HG03571 (cell line): ENCODE measurements around the gene CNOT6L.

ENCODE experiments used
- ATAC-seq: cut with Tn5 transposase; IDR thresholded peaks from one replicate; pipeline ENCODE4 v1.9.1; 2021; ENCODE audit not compliant: unreplicated experiment

Gene CNOT6L

DNA sequence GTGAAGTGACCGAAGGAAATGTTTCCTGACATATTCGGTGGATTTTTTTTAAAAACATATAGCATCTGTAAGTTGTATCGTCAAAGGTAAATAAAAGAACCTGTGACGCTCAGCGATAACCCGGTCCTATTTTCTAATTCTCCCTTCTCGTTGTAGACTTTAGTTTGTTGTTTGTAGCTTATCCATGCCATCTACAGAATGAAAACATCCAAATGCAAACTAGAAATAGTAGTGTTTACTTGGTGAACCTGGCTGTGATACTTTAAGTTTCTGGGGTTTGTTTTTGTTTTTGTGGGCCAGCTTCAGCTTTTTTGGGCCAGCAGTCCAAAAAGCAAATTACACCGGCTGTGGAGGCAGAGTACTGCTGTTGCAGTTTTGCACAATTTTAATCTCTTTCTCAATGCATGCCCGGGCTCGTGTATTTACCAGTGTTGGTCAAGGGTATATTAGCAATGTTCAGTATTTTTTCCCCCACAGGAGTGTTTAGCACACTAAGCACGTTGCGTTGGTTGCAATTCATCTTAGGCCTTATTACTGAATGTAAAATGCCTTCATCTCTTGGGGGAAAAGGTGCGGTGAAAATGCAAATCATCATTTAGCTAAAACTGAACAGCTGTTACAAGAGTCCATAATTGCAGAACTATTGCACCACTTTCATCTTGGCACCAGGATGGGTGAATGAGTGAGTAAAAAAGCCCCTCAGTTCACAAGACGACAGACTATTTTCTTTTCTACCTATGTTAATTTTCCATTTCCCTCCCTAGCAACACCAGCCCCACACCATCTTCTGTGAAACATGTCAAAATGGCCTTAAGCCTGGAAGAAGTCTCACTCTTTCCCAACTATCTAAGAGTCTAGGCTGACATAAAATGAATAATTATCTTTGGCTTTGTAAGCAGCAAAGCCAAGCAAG is 1.7 kb upstream of the CNOT6L start:
- no peak for ATAC-seq

DNA sequence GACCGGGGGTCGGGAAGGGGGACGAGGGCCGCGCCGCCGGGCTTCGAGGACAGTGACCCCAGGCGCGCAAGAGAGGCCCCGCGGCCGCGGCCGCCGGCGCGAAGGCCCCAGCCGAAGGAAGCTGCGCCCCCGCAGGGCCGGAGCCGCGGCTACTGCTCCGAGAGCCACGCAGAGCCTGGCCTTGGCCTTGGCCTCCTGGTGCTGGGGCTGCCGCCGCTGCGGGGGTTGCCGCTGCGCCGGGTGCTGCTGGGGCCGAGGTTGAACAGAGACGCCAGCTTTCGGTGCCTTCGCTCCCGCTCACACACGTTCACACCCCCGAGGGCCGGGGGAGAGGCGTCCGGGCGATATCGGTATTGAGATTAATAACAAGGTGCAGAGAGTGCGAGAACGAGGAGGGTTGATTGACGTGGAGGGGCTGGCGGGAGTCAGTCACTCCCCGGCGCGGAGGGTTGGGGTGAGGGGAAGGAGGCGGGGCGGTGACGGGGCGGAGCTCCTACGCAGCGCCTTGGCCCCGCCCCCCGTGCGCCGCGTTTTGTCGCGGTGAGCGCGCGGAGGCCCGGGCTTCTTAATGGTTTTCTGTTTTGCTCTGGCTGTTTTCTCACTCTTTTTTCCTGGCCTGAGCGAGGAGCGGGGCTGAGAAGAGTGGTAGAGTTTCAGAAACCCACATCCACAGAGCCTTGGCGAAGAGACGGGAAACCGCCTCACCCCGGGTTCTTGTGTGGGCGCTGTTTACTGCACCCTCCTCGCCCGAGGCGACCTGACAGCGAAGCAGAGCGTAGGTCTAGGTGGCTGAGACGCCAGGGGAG is 878 bp upstream of the CNOT6L start:
- peak; percentile 72 for ATAC-seq

DNA sequence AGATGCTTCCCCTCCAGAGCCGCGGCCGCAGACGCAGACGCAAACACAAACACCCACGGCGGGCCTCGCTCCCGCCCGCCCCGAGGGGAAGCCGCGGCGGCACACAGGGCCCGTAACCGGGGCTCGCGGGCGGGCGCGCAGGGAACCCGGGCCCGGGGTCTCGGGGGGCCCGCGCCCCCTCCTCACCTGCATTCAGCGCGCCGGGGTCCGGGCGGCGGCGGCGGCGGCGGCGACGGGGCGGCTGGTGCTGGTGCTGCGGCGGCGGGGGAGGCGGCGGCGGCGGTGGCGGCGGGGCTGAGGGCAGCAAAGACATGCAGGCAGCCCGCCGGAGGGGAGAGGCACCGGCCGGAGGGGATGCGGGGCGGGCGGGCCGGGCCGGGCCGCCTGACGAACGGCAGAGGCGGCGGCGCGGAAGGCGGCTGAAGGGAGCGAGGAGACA is 255 bp upstream of the CNOT6L start:
- ATAC-seq = peak; percentile 11

DNA sequence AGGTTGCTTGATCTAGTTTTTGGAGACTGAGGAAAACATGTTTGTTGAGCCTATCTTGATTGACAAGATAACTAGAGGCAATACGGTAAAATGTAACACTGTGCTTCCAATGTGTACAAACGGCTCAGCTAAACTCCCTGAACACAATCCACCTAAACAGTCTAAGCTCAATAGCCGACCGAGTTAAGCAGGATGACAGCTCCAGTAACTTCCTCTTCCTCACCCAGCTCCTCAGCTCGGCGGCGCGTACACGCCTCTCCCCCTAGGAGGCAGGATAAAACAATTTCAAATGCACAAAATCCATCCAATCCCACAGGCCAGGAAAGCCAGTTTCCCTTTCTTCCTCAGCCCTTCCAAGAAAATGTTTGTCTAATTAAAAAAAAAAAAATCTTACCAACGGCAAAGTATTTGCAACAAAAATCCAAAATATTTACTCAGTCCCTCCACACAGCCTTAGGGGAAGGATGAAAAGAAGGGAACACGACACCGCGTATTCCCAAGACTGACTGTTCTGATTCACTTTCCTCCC is 1.0 kb downstream of the CNOT6L start:
- peak; percentile 22 for ATAC-seq

DNA sequence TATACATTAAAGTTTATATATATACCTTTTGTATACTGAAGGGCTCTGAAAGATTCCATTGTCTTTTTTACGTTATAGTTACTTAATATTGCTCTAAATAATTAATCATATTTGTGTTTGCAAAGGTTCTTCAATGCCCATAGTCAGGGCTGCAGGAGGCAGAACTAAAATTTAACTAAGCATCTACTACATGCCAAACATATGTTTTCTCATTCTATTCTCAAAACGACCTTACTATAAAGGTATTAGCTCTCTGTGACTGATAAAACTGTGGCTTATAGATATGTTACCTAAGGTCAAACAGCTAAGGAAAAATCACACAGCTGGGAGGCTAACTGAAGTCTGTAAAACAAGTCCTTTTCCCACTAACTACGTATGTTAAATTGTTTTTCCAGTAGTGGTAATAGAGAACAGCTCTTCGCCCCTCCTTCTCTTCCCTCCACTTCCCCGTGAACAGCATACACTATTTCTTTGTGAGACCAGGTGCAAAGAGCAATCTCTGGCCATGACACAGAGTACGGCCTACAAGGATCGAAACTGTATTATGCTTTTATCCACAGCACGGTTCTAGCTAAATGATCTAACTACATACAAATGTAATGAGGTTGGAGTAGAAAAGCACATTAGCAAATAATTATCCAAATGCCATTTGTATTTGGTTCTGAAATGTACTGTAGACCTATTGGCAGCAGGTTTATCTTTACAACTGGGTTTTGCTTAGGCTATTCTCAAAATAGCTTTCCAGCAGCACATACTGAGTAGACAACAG is 1.7 kb downstream of the CNOT6L start:
- no peak for ATAC-seq

DNA sequence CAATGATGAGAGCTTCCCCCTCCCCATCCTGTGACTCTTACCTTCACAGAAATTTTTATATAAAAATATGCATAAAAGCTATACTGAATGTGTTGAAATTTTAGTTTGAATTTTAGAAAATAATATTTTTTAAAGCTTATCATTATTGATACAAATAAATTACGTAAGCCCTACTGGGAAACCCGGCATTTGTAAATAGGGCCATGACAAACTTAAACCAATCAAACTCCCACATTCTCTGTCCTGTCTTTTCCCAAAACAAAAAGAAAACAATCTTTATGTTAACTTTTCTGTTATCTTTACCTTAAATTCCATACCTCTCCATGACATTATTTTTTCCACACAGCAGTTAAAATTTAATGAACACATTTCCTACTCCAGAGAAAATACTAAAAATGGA is 2.6 kb downstream of the CNOT6L start:
- no peak for ATAC-seq

DNA sequence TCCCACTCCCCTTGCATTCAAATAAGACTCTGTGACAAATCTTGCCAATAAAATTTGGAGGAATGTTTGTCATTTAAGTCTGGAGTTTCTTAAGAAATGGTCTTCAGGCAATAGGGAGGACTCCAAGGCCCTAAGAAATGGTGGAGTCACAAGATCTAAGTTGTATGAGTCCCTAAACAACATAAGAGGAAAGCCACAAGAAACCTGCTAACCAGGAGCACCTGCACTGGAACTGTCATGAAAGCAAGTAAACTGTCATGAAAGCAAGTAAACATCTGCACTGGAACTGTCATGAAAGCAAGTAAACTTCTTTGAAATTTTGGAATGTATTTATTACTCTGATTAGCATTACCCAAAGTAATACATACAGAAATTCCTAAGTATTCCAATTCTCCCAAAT is 3.5 kb downstream of the CNOT6L start:
- no peak for ATAC-seq

DNA sequence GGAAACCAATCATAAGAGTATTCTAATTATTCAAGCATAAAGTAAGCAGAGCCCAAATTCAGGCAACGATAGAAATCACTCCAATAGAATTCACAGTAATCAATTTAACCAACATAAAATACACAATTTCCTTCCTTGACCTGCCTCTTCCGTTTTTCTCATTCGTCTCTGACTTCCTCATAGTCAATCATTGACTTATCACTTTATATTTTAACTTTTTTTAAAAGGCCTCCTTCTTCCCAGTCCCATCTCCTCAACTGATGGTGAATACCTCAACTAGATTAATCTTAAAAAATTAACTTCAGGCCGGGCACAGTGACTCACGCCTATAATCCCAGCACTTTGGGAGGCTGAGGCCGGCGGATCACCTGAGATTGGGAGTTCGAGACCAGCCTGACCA is 13.3 kb downstream of the CNOT6L start:
- no peak for ATAC-seq

DNA sequence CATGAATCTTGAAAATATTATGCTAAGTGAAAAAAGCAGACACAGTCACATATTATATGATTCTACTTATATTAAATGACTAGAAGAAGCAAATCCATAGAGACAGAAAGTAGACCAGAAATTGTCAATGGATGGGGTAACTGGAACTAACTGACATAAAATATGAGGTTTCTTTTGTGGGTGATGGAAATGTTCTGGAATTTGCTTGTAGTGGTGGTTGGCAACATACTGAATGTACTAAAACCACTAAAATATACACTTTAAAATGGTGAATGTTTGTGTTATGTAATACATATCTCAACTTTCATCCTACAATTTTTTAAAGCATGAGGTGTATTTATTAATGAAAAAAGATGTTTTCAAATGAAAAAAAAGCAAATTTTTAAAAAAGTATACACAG is 14.7 kb downstream of the CNOT6L start:
- no peak for ATAC-seq

DNA sequence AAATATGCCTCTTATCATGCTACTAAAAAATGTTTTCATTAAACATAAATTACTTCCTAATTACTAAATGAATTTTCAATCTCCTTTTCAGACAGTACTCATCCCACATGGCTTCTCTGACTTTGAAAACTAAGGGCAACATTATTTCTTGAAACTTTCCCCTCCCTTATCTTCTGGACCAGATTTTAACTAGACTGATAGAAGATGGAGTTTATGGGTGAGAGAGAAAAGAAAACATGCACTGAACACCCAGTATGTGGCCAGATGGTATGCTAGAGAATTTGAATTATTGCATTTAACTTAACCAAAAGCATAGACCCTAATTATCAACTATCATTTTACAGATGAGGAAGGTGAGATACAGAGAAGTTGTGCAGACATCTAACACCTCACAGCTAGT is 16.8 kb downstream of the CNOT6L start:
- no peak for ATAC-seq

DNA sequence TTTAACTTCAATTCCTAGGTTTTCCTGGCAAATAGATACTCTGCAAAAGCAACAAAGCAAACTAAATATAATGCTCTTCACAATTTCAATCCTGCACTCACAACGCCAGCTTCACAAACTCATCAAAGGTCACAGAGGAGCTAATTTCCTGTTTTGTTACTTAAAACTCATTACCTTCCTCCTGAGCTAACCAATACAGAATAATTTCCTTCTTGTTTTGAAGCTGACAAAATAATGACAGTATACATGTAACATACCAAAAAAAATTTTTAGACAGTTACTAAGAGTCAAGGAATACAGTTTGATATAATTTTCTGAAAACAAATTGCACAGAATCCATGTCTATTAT is 17.9 kb downstream of the CNOT6L start:
- ATAC-seq = no peak

DNA sequence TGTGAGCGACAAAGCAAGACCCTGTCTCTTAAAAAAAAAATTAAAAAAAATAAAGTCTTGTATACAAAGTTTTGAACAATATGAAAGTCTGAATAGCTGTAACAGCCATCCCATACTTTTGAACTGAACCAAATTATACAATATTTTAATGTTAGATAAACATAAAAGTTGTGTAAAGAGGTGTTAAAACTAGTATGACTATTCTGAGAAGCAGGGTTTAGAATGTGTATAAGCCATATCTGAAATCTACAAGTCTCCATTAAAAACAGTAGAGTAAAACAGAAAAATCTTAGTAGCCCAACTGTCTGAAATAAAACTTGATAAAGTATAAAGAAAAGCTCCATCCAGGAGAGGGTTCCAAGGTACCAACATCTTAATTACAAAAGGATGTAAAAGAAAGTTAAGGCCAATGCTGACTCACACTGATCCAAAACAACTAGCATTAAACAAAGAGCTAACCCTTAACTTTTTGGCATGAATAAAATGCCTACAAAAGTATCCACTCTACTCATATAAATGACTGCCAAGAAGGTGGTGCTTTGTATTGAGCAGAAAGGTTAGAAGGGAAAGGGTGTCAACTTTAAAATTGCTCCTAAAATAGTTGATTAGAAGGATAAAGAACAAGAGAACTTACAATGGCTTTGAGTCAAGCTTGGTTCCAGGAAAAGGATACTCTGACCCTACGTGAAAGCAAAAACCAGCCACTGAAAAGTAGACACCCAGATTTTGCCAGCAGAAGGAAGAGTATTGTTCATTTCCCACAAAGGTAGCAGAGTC is 18.5 kb downstream of the CNOT6L start:
- ATAC-seq = no peak

DNA sequence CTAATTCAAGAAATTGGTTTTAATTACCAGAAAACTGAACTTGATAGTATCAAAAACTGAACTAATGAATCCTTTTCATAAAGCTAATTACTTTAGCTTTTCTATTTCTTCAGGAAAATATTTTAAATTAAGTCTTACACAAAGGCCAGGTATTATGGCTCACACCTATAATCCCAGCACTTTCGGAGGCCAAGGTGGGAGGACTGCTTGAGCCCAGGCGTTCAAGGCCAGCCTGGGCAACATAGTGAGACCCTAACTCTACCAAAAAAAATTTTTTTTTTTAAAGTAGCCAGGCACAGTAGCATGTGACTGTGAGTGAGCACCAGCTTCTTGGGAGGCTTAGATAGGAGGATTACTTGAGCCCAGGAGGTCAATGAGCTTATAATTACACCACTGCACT is 19.1 kb downstream of the CNOT6L start:
- ATAC-seq = no peak

DNA sequence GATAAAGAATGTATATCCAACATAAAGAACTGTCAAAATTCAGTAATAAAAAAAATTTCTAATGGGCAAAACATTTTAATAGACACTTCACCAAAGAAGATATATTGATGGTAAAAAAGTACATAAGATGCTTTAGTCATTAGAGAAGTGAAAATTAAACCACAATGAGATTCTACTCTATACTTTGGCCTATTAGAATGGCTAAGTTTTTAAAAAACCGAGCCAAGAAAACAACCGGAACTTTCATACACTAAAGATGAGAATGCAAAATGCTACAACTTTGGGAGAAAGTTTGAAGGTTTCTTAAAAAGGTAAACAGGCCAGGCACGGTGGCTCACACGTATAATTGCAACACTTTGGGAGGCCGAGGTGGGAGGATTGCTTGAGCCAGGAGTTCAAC is 20.8 kb downstream of the CNOT6L start:
- no peak for ATAC-seq

DNA sequence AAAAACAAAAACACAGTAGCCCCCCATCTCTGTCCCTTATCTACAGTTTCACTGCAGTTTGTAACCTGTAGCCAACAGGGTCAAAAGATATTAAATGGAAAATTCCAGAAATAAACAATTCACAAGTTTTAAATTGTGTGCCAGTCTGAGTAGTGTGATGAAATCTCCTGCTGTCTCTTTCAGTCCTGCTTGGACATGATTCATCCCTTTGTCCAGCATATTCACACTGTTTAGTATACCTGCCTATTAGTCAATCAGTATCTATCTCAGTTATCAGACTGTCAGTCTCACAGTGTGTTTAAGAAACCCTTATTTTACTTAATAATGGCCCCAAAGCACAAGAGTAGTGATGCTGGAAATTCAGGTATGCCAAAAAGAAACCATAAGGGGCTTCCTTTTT is 21.9 kb downstream of the CNOT6L start:
- ATAC-seq = no peak

DNA sequence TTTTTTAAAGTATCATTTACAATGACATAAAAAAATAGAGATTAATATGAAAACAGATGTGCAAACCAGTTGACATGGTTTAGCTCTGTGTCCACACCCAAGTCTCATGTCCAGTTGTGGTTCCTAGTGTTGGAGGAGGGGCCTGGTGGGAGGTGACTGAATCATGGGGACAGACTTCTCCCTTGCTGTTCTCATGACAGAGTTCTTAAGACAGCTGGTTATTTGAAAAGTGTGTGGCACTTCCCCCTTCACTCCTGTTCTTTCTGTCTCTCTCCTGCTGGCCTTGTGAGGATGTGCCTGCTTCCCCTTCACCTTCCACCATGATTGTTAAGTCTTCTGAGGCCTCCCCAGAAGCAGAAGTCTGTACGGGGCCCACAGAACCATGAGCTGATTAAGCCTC is 23.8 kb downstream of the CNOT6L start:
- ATAC-seq = no peak

DNA sequence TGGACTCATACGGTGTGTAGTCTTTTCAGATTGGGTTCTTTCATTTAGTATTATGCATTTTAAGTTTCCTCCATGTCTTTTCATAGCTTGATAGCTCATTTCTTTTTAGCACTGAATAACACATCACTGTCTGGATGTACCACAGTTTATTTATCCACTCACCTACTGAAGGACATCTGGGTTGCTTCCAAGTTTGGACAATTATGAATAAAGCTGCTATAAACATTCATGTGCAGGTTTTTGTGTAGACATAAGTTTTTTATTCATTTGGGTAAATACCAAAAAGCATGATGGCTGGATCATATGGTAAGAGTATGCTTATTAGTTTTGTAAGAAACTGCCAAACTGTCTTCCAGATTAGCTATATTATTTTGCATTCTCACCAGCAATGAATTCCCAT is 29.0 kb downstream of the CNOT6L start:
- ATAC-seq = no peak

DNA sequence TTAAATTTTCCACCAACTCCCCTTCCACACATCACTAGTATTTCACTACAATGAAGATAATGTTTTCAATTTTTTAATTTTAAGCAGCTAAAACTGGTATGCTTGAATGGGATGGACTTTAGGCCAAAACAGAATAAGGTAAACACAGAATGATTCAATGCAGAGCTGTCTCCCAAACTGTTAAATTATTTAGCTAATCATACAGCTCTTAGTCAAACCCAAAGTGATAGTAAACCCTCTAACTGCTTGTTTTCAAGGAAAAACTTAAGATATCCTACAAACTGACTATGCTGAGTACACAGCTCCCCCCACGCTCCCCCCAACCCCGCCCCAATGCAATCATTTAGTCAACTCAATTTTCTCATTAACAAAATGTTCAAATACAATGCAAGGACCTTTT is 30.2 kb downstream of the CNOT6L start:
- ATAC-seq = no peak

DNA sequence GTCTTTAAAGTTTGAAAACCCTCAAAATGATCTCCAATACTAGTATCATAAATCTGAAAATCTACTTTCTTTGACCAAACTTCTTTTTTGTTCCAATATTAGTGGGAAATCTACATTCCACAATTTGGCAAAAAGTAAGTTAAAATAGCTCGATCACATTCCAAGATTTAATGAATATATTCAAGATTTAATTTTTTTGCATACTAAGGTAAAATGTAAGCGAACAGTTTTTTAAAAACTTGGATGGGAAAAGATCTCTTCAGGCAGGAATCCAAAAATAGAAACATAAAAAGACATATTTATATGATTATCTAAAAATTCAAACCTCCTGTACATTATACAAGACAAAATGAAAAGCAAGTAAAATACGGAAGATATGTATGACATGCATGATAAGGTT is 31.2 kb downstream of the CNOT6L start:
- ATAC-seq = no peak

DNA sequence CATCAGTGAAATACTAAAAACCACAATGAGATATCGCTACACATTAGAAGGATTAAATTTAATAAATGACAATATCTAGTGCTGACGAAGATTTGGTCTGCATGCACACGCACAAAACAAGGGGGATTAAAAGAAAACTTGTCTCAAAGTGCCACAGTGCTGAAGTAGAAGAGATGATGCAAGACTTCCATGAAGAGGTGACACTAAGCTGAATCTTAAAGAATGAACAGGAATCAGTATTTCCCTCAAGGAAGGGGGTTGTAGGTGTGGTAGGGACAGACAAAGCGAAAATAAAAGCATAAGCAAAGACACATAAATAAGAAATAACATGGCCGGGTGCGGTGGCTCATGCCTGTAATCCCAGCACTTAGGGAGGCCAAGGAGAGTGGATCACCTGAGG is 33.5 kb downstream of the CNOT6L start:
- ATAC-seq = no peak

DNA sequence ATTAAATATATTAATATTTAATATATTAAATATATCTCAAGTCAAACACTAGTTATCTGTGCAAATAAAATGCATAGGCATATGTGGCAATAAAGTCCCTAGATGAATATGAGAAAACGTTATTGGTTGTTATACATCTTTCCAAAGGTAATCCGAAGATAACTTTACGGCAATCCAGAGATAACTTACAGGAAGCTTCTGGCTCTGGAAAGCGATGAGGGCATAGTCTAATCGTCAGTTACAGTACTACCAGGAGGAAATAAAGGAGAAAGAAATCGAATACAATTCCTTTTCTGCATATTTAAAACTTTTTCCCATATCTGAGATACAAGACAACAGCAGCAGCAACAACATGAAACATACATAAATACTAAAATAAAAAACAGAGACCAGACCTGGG is 35.3 kb downstream of the CNOT6L start:
- ATAC-seq = no peak
